ENCODE data around the gene SERGEF. TPM values are rescaled to one million over a fixed set of nuclear protein-coding genes. Genes with fewer than 3 reads are reported as not detected.

The SERGEF gene
- total and polyA plus RNA-seq, 10 donors: 29.0 to 55.5 (median 38.8) TPM

DNA sequence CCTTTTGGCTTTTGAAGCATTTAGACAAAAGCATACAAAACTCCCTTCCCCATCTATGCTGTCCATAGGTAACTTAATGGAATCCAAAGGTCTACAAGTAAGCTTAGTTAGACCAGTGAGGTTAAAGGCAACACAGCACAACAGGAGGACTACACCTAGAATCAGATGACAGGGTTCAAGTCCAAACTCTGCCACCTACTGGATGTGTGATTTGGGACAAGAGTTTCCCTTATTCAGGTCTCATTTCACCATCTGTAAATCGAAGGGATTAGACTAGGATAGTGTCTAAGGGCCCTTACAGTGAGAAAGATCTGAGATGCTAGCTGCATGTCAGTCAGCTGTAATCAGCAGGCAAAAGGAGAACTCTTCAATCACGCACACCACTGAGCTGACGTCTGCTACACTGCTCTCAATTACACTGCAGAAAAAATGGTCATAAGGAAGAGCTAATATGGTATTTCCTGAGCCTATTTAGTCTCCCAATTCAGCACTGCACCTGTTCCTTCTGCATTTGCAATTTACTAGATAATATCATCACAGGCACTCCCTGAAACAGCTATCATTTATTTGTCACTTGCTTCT lies 82.2 kb downstream of the SERGEF start:
- peaks cover 0 to 54% (median 2%) of the 10 kb centered on the region in 6 donors for H3K36me3 ChIP-seq
- intact Hi-C loops (cut with DNase I; ENCODE audit: low total_unique reads): no loop called here
- 73 to 88% (median 74%) methylated on average over 3 of the region's 3 CpGs for WGBS, 5 donors

DNA sequence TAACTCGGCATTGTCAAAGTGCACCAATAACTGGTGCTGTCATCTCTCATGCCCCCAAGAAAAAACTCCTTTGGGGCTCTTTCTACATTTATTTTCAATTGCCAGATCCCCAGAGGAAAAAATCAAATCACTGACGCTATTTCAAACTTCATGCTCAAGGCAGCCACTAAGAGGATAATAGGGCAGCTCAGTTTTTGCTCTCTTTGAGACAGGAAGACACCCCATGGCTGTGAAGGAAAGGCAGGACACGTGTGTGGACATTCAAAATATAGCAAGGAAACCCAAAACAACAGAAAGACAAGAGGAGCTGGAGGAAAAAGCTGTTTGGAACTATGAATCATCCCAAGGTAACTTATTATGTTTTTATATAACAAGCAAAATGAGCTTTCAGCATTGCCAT lies 83.7 kb downstream of the SERGEF start:
- 82 to 89% (median 86%) methylated on average over 3 of the region's 3 CpGs for WGBS, 5 donors
- H3K9me3 ChIP-seq: peaks cover 0 to 5% (median 0%) of the 10 kb centered on the region in 8 donors
- intact Hi-C loops (cut with DNase I; ENCODE audit: low total_unique reads): no loop called here
- H3K27ac ChIP-seq: no peak overlapping the region
- no peak overlapping the region for H3K4me3 ChIP-seq
- DNase-seq: no peak
- TF ChIP-seq POLR2AphosphoS5 (IDR thresholded peaks at IDR 0.05) (no peak), POLR2A (IDR thresholded peaks at IDR 0.05) (no peak)
- TF ChIP-seq, protein P1, sequence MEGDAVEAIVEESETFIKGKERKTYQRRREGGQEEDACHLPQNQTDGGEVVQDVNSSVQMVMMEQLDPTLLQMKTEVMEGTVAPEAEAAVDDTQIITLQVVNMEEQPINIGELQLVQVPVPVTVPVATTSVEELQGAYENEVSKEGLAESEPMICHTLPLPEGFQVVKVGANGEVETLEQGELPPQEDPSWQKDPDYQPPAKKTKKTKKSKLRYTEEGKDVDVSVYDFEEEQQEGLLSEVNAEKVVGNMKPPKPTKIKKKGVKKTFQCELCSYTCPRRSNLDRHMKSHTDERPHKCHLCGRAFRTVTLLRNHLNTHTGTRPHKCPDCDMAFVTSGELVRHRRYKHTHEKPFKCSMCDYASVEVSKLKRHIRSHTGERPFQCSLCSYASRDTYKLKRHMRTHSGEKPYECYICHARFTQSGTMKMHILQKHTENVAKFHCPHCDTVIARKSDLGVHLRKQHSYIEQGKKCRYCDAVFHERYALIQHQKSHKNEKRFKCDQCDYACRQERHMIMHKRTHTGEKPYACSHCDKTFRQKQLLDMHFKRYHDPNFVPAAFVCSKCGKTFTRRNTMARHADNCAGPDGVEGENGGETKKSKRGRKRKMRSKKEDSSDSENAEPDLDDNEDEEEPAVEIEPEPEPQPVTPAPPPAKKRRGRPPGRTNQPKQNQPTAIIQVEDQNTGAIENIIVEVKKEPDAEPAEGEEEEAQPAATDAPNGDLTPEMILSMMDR (IDR thresholded peaks at IDR 0.05 in 8 of 11, conservative IDR thresholded peaks at IDR 0.05 in 3 of 11): no peak
- H3K4me1 ChIP-seq: peaks cover 0 to 33% (median 3%) of the 10 kb centered on the region in 6 donors
- H3K27me3 ChIP-seq (replicated peaks in 1 of 7): no peaks in the 10 kb centered on the region
- peaks cover 0 to 59% (median 0%) of the 10 kb centered on the region in 6 donors for H3K36me3 ChIP-seq

More for the DNA sequence above, 82.2 kb downstream of the SERGEF start:
- H3K27me3 ChIP-seq (replicated peaks in 1 of 7): no peaks in the 10 kb centered on the region
- no peak for DNase-seq
- peaks cover 0 to 5% (median 0%) of the 10 kb centered on the region in 8 donors for H3K9me3 ChIP-seq
- no peak for TF ChIP-seq POLR2A (IDR thresholded peaks at IDR 0.05)
- no peak overlapping the region for H3K27ac ChIP-seq
- no peak overlapping the region for H3K4me3 ChIP-seq
- H3K4me1 ChIP-seq: peaks cover 0 to 29% (median 3%) of the 10 kb centered on the region in 6 donors

DNA sequence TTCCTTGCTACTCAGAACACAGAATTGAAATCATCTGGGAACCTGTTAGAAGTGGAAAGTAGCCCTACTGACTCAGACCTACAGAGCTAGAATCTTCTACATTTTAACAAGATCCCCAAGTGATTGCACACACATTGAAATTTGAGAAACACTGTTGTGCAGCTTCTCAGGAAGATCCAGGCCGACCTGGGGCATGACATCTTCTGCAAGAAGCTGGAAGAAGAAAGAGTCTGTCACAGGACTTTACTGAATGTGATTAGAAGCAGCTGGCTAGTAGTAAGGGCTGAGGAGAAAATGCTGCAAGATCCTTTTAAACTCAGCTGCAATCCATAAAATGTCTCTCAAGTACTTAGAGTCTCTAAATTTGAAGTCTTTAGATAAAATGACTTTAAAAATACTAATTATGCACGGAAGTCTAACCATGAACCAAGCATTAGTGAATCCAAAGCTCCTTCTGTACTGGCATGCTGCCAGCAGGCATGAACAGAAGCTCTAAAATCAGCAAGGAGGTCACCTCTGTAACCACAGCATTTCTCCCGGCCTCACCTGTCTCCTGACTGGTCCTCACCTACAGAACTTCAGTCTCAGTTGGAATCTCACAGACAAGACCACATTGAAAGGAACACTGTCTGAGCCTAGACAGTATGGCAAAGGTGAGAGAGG lies 85.0 kb downstream of the SERGEF start:
- peaks cover 0 to 71% (median 5%) of the 10 kb centered on the region in 6 donors for H3K36me3 ChIP-seq
- no peaks in the 10 kb centered on the region for H3K27me3 ChIP-seq (replicated peaks in 1 of 7)
- peak overlapping the region in 2 of 8 donors; percentile 19 to 48 for H3K27ac ChIP-seq
- H3K4me3 ChIP-seq: no peak overlapping the region
- H3K4me1 ChIP-seq: peaks cover 0 to 47% (median 10%) of the 10 kb centered on the region in 6 donors
- intact Hi-C loops (cut with DNase I; ENCODE audit: low total_unique reads): no loop called here
- 69 to 80% (median 70%) methylated on average over 3 of the region's 3 CpGs for WGBS, 5 donors
- peaks cover 0 to 5% (median 0%) of the 10 kb centered on the region in 8 donors for H3K9me3 ChIP-seq
- peak in 1 of 3 donors; percentile 36 for TF ChIP-seq POLR2AphosphoS5 (IDR thresholded peaks at IDR 0.05)
- TF ChIP-seq, protein P1 (IDR thresholded peaks at IDR 0.05 in 8 of 11, conservative IDR thresholded peaks at IDR 0.05 in 3 of 11): no peak
- no peak for DNase-seq

- H3K27me3 ChIP-seq (replicated peaks in 1 of 7): no peaks in the 10 kb centered on the region
- peaks cover 3 to 55% (median 17%) of the 10 kb centered on the region in 6 donors for H3K4me1 ChIP-seq
- intact Hi-C loops (cut with DNase I; ENCODE audit: low total_unique reads): no loop called here
- 80 to 90% (median 83%) methylated on average over 3 of the region's 3 CpGs for WGBS, 5 donors
- H3K27ac ChIP-seq: peak overlapping the region in 4 of 8 donors; percentile 18 to 48 (median 23)
- H3K36me3 ChIP-seq: peaks cover 0 to 72% (median 5%) of the 10 kb centered on the region in 6 donors
- H3K9me3 ChIP-seq: no peaks in the 10 kb centered on the region
- H3K4me3 ChIP-seq: no peak overlapping the region
- no peak for DNase-seq
- TF ChIP-seq POLR2A (IDR thresholded peaks at IDR 0.05) (no peak), POLR2AphosphoS5 (IDR thresholded peaks at IDR 0.05) (no peak)
- TF ChIP-seq, protein P1 (IDR thresholded peaks at IDR 0.05 in 8 of 11, conservative IDR thresholded peaks at IDR 0.05 in 3 of 11): no peak
Measured at GRCh38 chr11:17927041-17927440, 85.8 kb downstream of the SERGEF start.

Measured in spleen (tissue), 11 donors.